Measurements from ENCODE around the gene PRKG1.
"Not testable (repeated sequence)": the region's sequence is repeated elsewhere in the genome, so short reads cannot be mapped to it uniquely, and the experiment has no call there.

The PRKG1 gene

GRCh38 chr10:52220947-52221346 is 1146.7 kb downstream of the PRKG1 start:
- no peak overlapping the region for H3K4me3 ChIP-seq (ENCODE audit: low read length)
- no peak for TF ChIP-seq ZNF274 (IDR thresholded peaks at IDR 0.05; ENCODE audit: low read depth, low read length)

- H3K4me3 ChIP-seq (ENCODE audit: low read length) = no peak overlapping the region
These were observed 1147.6 kb downstream of the PRKG1 start for GRCh38 chr10:52221923-52222322.

GRCh38 chr10:52226197-52226847 is 1152.0 kb downstream of the PRKG1 start:
- TF ChIP-seq ZNF274 (IDR thresholded peaks at IDR 0.05; ENCODE audit: low read depth, low read length) = no peak
- H3K4me3 ChIP-seq (ENCODE audit: low read length) = no peak overlapping the region

More at GRCh38 chr10:52221923-52222322, 1147.6 kb downstream of the PRKG1 start:
- no peak for TF ChIP-seq ZNF274 (IDR thresholded peaks at IDR 0.05; ENCODE audit: low read depth, low read length)

GRCh38 chr10:52228556-52228955 is 1154.3 kb downstream of the PRKG1 start:
- no peak overlapping the region for H3K4me3 ChIP-seq (ENCODE audit: low read length)
- TF ChIP-seq ZNF274 (IDR thresholded peaks at IDR 0.05; ENCODE audit: low read depth, low read length) = no peak

GRCh38 chr10:52229291-52229931 is 1155.1 kb downstream of the PRKG1 start:
- TF ChIP-seq ZNF274 (IDR thresholded peaks at IDR 0.05; ENCODE audit: low read depth, low read length) = no peak
- H3K4me3 ChIP-seq (ENCODE audit: low read length) = no peak overlapping the region

GRCh38 chr10:52232561-52233350 is 1158.5 kb downstream of the PRKG1 start:
- TF ChIP-seq ZNF274 (IDR thresholded peaks at IDR 0.05; ENCODE audit: low read depth, low read length) = no peak
- peak overlapping the region; percentile 45 for H3K4me3 ChIP-seq (ENCODE audit: low read length)

- peak overlapping the region; percentile 45; the same call in 1 of the 2 replicates for H3K4me3 ChIP-seq (ENCODE audit: low read length)
These were observed 1159.2 kb downstream of the PRKG1 start for GRCh38 chr10:52233351-52233991.

- H3K4me3 ChIP-seq (ENCODE audit: low read length) = no peak overlapping the region
- no peak for TF ChIP-seq ZNF274 (IDR thresholded peaks at IDR 0.05; ENCODE audit: low read depth, low read length)
These were observed 1165.5 kb downstream of the PRKG1 start for GRCh38 chr10:52239771-52240170.

- TF ChIP-seq ZNF274 (IDR thresholded peaks at IDR 0.05; ENCODE audit: low read depth, low read length) = no peak
These were observed 1171.3 kb downstream of the PRKG1 start for GRCh38 chr10:52245547-52245946.

GRCh38 chr10:52247929-52248328 is 1173.6 kb downstream of the PRKG1 start:
- not testable (repeated sequence) for H3K4me3 ChIP-seq (ENCODE audit: low read length)

More at GRCh38 chr10:52245547-52245946, 1171.3 kb downstream of the PRKG1 start:
- H3K4me3 ChIP-seq (ENCODE audit: low read length) = no peak overlapping the region

GRCh38 chr10:52248697-52249306 is 1174.5 kb downstream of the PRKG1 start:
- no peak overlapping the region for H3K4me3 ChIP-seq (ENCODE audit: low read length)
- no peak for TF ChIP-seq ZNF274 (IDR thresholded peaks at IDR 0.05; ENCODE audit: low read depth, low read length)

- no peak for TF ChIP-seq ZNF274 (IDR thresholded peaks at IDR 0.05; ENCODE audit: low read depth, low read length)
- no peak overlapping the region for H3K4me3 ChIP-seq (ENCODE audit: low read length)
These were observed 1175.6 kb downstream of the PRKG1 start for GRCh38 chr10:52249850-52250395.

- H3K4me3 ChIP-seq (ENCODE audit: low read length) = no peak overlapping the region
- no peak for TF ChIP-seq ZNF274 (IDR thresholded peaks at IDR 0.05; ENCODE audit: low read depth, low read length)
These were observed 1176.2 kb downstream of the PRKG1 start for GRCh38 chr10:52250510-52250909.

- no peak for TF ChIP-seq ZNF274 (IDR thresholded peaks at IDR 0.05; ENCODE audit: low read depth, low read length)
These were observed 1178.0 kb downstream of the PRKG1 start for GRCh38 chr10:52252307-52252706.

More at GRCh38 chr10:52252307-52252706, 1178.0 kb downstream of the PRKG1 start:
- no peak overlapping the region for H3K4me3 ChIP-seq (ENCODE audit: low read length)
